GM12801 (cell line): Measurements from ENCODE around the gene JOSD1.

ENCODE experiments used
- CTCF ChIP-seq: IDR thresholded peaks from one replicate; pipeline ENCODE4 v1.5.1; 2011; ENCODE audit warnings: control low read depth; ENCODE audit not compliant: insufficient read length; ENCODE audit errors: extremely low read depth

Gene JOSD1

DNA sequence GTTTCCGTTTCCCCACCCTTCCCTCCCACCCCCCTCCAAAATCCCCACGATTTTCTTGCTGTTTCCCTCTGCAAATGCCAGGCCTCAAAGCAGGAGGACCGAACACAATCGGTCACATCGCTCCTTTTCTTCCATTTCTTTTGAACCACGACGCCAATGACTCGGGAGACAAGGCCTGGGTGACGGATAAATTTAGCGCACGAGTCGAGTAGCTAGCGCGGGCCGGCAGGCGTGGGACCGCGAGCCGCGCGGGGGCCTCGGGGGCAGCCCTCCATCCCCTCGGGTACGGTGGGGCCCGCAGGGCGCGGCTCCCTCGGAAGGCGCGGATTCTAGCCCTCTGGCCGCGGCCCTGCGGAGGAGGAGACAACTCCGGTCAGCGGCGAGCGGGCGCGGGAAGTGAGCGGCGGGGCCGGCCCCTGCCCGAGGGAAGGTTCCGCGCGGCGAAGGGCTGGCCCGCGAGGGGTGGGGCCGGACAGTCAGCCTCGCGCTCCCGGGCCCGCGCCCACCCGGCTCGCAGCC lies 414 bp downstream of the JOSD1 start:
- no peak for TF ChIP-seq CTCF

GRCh38 chr22:38699784-38700183 lies 959 bp downstream of the JOSD1 start:
- TF ChIP-seq CTCF = no peak

- TF ChIP-seq CTCF = no peak
These were observed 1.6 kb downstream of the JOSD1 start for GRCh38 chr22:38699143-38699542.

- no peak for TF ChIP-seq CTCF
These were observed 2.2 kb downstream of the JOSD1 start for GRCh38 chr22:38698407-38699094.

- no peak for TF ChIP-seq CTCF
These were observed 3.2 kb downstream of the JOSD1 start for GRCh38 chr22:38697425-38698089.

- TF ChIP-seq CTCF = no peak
These were observed 3.9 kb downstream of the JOSD1 start for GRCh38 chr22:38696606-38697424.

DNA sequence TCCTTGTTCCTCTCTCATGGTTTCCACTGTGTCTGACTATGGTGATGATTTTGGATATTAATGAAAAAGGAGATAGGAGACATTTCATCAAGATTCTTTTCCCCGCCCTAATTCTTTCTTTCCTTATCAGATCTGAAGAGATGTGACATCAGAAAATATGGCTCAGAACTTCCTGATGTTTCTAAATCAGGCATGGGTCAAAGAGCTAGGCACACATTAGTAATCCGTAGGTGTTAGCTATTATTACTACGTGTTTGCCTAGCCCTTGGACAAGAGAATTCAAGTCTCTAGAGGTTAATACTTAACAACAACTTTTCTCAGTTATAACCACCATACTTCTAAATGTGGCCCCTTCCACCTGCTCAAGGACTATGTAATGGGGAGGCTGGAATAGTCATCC lies 5.8 kb downstream of the JOSD1 start:
- TF ChIP-seq CTCF = no peak
